ENCODE measurements around the gene SEC23A. TPM values are rescaled to one million over a fixed set of nuclear protein-coding genes. Genes with fewer than 3 reads are reported as not detected.
A peak's percentile ranks its signal among the peaks of the same experiment; 100 is the strongest.
"Not testable (repeated sequence)": the region's sequence is repeated elsewhere in the genome, so short reads cannot be mapped to it uniquely, and the experiment has no call there.

Gene SEC23A
- total RNA-seq (2014; rRNA removed; shearing (Covaris generic)) = 136 and 159 TPM in 2 replicates

DNA sequence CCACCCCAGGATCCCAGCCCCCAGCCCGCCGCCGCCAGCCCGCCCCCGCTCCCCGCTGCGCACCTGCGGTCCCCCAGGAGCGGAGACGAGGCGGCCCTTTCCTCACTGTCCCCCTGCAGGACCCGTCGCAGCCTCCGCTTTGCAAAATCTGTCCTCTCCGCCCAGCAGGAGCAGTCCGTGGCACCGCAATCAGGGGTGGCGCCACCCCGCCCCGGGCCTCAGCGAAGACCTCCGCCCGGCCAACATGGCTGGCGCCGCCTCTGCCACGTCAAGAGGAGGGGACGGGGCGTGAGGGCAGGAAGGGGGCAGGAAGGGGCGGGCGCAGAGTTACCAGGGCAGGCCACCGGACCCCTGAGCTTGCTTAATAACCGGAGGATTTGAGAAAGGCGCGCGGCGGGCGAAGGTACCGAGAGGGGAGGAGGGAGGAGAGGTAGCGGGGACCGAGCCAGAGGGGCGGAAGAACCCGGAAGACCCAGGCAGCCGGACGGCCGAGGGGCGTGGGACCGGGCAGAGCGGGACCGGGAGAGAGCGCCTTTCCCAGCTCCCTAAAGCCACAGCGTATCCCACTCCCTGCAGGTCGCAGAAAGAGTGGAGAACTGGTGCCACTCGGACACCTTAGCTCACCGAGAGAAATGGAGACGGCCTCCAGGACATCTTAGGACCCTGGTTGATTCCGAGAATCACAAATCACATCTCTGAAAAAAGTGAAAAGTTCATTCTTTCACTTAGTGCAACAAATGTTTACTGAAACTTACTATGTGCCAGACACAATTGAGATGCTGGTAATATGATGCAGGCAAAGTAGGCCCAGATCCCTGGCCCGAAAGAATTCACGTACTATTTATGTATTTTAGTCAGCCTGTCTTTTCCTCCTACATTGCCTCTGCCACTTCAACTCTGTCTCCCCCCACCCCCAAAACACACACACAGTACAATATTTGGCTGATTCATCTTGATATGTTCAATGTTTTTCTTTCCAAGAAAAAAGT lies at the start of gene SEC23A:
Gene SEC23A, minus strand, starts transcription at position 267 of the 989 bp plus-strand sequence. CDS start 7,117 bp downstream, outside the sequence.
- DNase-seq (ENCODE audit: low read depth) = peak; percentile 84

DNA sequence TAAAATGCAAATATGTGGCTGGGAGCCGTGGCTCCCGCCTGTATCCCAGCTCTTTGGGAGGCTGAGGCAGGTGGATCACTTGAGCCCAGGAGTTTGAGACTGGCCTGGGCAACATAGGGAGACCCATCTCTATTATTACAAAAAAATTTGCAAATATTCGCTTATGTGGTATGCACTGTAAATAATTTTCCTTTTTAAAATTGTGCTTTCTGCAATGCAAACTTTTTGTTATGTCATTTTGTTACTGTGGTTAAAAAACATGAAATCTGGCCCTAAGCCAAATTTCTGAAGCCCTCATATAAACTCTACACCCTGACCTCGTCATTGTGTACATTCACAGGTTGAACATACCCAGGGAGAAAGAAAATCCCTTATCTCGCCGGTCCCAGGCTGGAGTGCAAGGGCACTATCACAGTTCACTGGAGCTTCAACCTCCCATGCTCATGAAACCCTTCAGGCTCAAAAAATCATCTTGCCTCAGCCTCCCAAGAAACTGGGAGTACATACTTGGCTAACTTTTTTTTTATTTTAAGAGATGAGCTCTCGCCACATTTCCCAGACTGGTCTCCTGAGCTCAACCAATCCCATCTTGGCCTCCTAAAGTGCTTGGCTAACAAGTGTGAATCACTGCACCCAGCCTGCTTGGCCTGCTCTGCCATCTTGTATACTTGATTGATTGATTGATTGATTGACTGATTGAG lies 42.4 kb upstream of the SEC23A start:
- DNase-seq (ENCODE audit: low read depth) = no peak

DNA sequence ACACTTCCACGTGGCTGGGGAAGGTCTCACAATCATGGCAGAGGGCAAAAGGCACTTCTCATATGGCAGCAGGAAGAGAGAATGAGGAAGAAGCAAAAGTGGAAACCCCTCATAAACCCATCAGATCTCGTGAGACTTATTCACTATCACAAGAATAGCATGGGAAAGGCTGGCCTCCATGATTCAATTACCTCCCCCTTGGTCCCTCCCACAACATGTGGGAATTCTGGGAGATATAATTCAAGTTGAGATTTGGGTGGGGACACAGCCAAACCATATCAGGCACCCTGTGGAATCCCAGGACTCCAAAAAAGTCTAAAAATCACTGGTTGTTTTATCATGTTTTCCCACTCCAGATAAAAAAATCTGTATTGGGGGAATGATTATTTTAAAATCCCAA lies 40.2 kb upstream of the SEC23A start:
- not testable (repeated sequence) for DNase-seq (ENCODE audit: low read depth)

DNA sequence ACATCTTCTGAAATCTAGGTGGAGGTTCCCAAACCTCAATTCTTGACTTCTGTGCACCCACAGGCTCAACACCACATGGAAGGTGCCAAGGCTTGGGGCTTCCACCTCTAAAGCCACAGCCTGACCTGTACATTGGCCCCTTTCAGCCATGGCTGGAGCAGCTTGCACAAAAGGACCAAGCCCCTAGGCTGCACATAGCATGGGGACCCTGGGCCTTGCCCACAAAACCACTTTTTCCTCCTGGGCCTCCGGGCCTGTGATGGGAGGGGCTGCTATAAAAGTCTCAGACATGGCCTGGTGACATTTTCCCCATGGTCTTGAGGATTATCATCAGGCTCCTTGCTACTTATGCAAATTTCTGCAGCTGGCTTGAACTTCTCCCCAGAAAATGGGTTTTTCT lies 38.6 kb upstream of the SEC23A start:
- not testable (repeated sequence) for DNase-seq (ENCODE audit: low read depth)

DNA sequence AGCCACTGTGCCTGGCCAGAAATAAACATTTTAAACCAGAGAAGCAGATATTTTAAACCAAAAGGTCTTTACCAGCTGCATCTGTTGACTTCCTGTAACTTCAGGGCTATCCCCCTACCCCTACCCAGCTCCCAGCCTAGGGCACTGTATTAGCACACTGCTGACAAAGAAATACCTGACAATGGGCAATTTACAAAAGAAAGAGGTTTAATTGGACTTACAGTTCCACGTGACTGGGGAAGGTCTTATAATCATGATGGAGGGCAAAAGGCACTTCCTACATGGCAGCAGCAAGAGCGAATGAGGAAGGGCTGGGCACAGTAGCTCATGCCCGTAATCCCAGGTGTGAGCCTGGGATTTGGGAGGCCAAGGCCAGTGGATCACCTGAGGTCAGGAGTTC lies 37.1 kb upstream of the SEC23A start:
- no peak for DNase-seq (ENCODE audit: low read depth)

DNA sequence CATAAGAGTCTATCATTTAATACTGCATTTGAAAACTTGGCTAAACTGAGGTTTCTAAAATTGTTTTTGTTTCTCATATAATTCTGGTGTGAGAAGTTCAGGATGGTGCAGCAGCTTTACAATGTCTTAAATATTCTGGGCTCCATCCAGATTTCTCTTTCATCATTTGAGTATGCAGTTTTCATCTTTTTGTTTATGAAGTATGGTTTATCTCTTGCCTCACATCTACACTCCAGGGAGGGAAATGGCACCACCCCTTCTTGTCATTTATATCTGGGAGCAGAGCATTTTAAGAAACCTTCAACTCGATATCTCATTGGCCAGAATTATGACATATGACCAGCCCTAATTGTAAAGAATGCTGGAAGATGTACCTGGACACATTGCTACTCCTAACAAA lies 35.4 kb upstream of the SEC23A start:
- DNase-seq (ENCODE audit: low read depth) = no peak

DNA sequence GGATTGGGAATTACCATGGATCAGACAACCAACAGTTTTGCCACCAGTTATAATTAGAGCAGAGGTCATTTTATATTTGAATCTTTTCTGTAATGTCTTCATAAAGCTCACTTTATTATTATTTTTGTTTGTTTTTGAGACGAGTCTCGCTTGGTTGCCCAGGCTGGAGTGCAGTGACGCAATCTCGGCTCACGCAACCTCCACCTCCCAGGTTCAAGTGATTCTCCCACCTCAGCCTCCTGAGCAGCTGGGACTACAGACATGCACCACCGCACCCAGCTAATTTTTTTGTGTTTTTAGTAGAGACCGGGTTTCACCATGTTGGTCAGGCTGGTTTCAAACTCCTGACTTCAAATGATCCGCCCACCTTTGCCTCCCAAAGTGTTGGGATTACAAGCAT lies 34.8 kb upstream of the SEC23A start:
- DNase-seq (ENCODE audit: low read depth) = not testable (repeated sequence)

DNA sequence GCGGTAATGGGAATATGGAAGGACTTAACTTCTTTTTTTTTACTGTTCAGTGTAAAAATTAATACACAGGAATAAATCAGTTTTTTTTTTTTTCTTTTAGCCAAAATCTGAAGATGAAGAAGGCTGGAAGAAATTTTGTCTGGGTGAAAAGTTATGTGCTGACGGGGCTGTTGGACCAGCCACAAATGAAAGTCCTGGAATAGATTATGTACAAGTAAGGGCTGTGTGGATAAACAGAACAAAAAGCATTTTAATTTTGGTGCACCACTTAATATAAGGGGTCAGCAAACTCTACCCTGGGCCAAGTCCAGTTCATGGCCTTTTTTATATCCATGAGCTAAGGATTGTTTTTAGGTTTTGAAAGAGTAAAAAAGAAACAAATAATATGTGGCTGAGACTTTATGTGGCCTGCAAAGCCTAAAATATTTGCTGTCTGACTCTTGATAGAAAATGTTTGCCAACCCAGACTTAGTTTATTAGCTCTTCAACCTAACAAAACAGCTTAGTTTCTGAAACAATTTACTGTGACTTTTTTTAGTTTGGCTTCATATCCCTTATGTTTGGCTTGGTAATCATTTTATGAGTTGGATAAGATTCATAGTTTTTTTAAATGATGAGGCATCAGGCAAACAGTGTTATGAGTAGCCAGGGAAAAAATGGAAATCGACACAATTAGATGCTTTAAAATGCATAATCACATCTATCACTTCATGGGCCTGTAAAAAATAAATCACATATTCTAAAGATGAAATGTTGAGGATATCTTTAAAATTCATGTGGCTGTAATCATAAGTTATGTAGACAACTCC lies 19.5 kb upstream of the SEC23A start:
- DNase-seq (ENCODE audit: low read depth) = no peak

DNA sequence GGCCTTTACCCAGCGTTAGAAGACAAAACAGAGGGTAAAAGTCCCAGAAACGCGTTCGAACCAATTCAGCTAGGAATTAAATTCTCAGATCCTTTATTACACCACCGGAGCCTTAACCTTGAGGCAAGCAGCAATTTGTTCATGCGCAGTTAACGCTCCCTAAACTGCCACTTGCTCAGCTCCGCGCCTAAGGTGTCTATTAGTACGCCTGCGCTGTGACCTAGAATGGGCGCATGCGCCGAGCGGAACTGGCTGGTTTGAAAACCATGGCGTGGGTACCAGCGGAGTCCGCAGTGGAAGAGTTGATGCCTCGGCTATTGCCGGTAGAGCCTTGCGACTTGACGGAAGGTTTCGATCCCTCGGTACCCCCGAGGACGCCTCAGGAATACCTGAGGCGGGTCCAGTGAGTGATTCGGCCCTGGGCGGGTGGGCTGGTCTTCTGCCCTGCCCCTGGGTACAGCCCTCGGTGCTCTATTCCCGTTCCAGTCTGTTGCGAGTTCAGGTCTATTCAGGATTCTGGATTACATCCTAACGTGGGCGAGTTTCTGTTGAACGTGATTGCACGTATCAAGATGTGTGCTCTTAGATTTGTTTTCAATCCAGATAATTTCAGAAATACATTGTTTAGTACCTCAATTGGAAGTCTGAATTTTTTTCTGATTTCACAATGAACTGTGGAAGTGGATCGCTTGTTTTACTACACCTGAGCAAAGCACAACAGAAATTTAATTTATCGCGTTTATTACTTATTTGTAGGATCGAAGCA lies 11.2 kb upstream of the SEC23A start, which contains the start of gene GEMIN2:
Gene GEMIN2, plus strand, starts transcription at position 251 of the 766 bp plus-strand sequence. Its CDS starts 16 bp downstream, at position 267.
- peak; percentile 89 for DNase-seq (ENCODE audit: low read depth)

DNA sequence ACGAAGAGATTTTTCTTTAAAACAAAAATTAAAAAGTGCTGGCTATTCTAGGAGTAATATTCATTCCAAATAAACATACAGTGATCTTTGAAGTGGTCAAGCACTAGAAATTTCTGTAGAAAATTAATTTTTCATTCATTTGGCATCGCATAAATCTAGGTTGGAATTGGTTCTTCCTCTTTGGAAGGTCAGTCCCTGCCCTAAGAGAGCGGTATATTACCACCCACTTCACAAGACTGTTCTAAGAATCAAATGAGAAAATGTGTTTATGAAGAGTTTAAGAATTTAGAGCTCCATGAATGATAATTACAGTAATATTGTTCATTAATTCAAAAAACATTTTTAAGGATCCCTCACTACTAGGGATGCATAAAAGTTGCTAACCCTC lies 10.6 kb upstream of the SEC23A start:
- DNase-seq (ENCODE audit: low read depth) = peak; percentile 3

DNA sequence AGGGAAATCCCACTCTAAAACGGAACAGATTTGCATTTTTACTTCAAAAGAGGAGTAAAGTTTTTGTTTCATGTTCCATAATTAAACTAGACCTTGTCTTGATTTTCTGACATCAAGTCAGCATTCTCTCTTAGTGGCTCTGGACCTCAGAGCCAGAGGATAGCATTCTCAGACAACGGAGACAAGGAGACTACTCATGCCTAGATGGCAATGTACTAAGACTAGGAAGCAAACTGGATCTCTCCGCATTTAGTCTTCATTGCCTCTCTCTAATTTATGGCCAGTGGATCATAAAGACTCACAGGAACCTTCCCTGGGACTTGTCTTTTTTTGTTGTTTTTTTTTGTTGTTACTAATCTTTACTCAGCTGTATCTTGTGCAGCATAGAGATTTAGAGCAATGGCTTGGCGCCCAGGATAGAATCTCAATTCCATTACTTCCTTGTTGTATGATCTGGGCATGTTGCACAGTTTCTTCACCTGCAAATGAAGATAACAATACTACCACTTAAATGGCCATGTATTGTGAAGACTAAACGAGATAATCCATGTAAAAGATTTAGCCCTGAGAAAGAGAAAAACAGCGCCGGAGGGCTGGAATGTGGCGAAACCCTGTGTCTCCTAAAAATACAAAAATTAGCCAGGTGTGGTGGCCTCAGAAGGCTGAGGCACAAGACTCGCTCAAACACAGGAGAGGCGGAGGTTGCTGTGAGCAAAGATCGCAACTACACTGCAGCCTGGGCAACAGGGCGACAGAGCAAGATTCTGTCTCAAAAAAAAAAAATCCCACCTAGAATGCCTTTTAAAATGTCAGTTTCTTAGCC lies 7.1 kb upstream of the SEC23A start:
- peak; percentile 9 for DNase-seq (ENCODE audit: low read depth)

DNA sequence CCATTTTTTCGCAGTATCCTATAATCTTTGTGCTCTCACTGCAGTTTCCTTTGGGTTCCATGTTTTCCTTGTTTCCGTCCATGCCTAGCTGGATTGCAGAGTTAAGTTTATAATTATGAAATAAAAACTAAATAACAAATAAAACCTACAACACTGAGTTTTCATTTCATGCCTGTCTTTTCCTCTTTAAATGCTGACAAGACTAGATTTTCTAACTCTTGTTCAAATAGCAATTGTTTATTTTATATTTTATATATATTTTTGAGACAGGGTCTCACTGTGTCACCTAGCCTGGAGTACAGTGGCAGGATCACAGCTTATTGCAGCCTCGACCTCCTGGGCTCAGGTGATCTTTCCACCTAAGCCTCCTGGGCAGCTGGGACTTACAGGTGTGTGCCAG lies 5.8 kb upstream of the SEC23A start:
- DNase-seq (ENCODE audit: low read depth) = no peak

DNA sequence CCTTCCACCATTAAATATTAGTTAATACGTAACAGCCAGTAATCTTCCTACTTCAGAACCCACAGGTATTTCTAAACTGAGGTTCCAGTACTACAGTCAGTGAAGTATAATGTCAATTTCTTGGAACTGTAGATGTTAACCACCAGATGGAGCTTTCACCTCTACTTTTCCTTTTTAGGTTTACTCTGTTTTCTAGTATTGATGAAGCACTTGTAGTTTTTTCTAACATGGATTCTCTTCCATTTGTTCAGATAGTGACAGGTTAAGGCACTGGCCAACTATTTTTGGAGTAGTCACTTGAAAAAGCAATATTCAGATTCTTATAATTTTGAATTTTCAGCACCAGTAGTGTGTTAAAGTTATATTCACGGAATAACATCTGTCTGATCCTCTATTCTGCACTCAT lies 4.6 kb upstream of the SEC23A start:
- DNase-seq (ENCODE audit: low read depth) = peak; percentile 33

DNA sequence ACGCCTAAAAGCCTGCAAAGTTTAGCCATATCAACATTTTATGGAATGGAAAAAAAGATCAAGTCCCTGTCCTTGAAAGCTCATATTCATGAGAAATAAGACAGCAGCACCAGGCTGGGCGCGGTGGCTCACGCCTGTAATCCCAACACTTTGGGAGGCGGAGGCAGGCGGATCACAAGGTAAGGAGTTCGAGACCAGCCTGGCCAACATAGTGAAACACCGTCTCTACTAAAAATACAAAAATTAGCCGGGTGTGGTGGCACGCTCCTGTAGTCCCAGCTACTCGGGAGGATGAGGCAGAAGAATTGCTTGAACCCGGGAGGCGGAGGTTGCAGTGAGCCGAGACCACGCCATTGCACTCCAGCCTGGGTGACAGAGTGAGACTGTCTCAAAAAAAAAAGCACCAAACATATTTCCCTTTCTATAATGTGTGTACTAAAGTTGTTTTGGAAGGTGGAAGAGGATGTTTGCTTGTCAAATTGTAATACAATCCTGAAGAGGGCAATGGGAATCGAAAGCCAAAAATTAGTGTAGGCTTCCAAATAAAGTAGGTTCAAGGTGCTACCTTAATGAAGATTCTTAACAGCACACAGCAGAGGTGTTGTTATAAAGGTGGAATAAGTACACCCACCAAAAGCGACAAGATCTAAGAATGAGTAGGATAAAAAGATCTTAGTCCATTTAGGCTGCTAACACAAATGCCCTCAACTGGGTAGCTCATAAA lies 1.2 kb upstream of the SEC23A start:
- DNase-seq (ENCODE audit: low read depth) = not testable (repeated sequence)

DNA sequence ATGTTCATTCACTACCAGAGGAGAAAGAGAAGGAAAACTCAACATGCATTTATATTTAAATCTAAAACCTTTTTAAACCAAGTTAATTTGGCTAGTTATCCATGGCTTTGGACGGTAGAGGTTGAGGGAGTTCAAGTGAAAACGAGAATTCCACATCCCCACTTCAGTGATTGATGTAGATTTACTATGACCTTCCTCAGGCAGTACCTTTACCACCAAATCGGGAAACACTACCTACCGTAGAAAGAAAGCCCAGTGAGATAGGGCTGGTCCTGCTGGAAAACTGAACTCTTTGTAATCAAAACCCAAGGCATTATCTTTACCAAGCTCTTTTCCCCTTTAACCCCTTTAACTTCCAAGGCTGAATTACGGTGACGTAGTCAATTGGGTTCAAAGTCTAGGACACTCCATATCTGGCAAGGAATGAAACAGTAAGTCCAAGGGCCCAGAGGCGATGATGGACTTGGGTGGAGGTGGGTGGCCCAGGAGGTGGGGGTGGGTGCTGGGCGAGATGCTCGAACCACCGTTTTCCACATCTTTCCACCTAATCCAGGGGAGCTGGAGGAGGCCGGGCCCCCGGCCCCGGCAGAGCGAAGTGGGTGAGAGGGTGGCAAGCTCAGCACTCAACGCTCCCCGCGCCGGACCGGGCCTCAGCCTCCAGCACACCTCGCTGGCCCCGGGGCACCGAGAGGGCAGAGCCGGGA lies 618 bp downstream of the SEC23A start:
- peak; percentile 47 for DNase-seq (ENCODE audit: low read depth)

DNA sequence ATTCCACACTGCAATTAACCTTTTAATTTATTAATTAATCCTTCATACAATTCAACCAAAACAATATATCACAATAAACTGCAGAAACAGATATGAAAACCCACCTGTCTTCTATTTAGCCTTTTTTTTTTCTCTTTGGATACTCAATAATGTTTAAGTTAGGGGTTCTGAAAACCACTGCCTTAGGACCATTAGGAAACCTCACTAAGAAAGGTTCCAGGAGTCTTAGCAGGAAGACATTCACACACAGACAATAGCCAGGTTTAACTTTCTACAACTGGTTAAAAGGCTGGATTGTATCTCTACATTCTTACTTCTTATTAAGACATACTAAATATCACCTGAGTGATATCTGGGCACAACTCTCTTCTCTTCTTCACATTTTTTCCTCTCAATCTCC lies 3.3 kb downstream of the SEC23A start:
- DNase-seq (ENCODE audit: low read depth) = no peak

DNA sequence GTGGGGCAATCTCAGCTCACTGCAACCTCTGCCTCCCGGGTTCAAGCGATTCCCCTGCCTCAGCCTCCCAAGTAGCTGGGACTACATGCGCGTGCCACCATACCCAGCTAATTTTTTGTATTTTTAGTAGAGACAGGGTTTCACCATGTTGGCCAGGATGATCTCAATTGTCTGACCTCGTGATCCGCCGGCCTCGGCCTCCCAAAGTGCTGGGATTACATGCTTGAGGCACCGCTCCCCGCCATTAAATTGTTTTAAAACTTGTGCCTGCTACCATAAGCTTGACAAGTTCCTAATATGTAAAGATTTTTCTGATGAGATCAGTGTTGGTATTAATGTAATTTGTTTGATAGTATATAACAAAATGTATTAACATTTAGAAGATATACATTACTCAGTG lies 3.8 kb downstream of the SEC23A start:
- DNase-seq (ENCODE audit: low read depth) = not testable (repeated sequence)

DNA sequence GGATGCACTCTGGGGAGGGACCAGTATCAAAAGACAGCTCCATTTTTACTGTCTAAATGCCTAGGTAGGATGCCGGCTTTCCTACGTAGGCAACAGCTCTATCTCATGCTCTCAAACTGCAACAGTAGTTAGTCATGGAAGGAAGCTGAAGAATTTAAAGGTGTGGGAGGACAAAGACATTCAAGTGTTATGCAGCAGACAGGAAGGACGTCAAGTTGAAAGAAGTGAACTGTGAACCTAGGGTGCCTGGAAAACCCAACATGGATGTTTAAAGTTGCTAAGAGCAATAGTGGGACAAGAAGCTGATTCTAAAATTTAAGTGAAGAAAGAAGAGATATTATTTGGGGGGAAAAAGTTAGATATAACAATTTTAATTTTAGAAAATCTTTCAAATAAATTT lies 5.9 kb downstream of the SEC23A start:
- DNase-seq (ENCODE audit: low read depth) = no peak

DNA sequence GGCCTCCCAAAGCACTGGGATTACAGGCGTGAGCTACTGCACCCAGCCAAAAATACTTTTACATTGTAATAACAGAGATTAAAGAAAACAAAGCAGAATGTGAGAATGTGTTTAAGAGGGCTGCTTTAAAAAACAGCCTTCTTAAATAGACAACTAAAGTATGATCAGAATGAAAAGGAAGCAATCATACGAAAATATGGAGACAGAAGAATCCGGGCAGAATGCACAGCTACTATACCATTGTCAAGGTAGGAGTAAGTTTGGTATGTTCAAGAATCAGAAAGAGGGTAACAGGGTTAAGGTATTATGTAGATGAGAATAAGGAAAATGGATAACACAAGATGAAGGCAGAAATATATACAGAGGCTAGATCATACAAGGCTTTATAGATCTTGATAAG lies 8.5 kb downstream of the SEC23A start:
- no peak for DNase-seq (ENCODE audit: low read depth)

Measured in RPMI7951 (cell line).